ENCODE measurements around the gene KRR1.
"Not testable (repeated sequence)": the region's sequence is repeated elsewhere in the genome, so short reads cannot be mapped to it uniquely, and the experiment has no call there.

KRR1 gene

GRCh38 chr12:75474116-75474515 is 37.3 kb downstream of the KRR1 start:
- DNase-seq = no peak

GRCh38 chr12:75471902-75472890 is 39.2 kb downstream of the KRR1 start:
- DNase-seq = peak in 1 of 2 donors; percentile 9

DNA sequence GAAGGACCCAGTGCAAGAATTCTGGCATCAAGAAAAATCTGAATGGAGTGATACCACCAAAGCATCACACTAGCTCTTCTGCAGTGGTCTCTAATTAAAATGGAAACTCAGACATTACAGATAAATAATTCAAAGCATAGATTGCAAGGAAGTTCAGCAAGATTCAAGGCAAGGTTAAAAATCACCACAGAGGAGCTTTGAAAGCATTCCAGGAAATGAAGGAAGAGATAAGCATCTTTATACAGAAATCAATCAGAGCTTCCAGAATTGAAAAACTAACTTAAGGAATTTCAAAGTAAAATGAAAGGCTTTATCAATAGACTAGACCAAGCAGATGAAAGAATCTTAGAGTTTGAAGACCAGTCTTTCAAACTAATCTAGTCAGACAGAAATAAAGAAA is 51.2 kb downstream of the KRR1 start:
- no peak for DNase-seq

- no peak for DNase-seq
These were observed 51.7 kb downstream of the KRR1 start for GRCh38 chr12:75459755-75460154.

- not testable (repeated sequence) for DNase-seq
These were observed 53.5 kb downstream of the KRR1 start for GRCh38 chr12:75457866-75458265.

DNA sequence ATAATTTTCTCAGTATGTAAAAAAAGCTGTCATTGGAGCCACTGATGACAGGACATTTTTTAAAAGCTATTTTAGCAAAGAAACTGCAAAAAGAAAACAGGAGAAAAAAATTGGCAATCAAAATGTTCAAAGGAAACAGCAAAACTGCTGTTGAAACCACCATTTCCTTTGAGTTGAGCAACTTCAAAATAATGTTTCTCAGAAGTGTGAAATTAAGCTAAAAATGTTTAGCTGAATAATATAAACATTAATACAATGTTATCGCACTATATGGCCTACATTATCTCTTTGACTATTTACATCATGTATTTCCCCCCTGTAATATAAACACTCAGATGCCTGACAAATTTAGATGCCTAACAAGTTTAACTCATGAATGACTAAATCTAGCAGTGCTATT is 54.2 kb downstream of the KRR1 start:
- DNase-seq = no peak

DNA sequence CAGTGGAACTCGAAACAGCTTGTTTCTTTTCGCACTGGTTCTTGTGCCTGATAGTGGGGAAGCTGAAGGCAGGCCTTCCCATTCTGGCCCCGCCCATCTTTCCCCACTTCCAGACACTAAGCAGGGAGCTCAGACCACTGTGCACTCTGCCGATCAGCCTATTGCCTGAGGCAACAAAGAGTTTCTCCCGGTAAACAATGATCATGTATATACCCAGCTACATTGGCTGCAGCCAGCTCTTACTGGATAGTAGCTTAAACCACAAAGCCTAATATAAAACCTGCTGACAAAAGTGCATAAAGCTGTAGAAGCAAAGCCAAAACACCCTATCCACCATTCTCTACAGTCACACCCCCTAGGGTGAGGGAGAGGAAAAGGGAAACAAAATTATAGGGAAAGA is 55.6 kb downstream of the KRR1 start:
- no peak for DNase-seq

DNA sequence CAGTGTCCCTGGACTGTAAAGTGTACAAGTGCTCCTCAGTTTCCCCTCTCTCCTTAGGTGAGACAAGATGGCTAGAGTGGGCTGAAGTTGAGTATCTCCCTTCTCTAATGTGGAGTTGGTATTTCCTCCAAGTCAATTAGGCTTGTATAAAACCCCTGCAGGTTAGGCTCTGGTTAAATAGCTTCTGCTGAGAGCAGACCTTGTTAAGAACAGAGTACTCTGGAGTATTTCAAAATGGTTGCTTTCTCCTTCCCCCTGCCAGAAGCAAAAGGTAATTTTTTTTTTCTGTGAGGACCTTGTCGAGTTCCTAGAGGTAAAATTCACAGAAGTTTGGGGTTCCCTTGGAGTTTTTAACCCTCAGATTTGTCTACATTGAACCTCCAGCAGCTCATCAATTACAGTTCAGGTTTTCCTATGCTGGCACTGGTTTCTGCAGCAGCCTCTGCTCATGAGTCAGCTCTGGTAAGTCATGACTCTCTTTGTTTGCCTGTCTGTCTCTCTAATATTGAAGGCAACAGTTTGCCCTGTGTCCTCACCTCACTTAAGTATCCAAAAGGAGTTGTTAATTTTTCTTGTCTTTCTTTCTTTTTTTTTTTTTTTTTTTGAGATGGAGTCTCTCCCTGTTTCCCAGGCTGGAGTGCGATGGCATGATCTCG is 58.6 kb downstream of the KRR1 start:
- DNase-seq = no peak

DNA sequence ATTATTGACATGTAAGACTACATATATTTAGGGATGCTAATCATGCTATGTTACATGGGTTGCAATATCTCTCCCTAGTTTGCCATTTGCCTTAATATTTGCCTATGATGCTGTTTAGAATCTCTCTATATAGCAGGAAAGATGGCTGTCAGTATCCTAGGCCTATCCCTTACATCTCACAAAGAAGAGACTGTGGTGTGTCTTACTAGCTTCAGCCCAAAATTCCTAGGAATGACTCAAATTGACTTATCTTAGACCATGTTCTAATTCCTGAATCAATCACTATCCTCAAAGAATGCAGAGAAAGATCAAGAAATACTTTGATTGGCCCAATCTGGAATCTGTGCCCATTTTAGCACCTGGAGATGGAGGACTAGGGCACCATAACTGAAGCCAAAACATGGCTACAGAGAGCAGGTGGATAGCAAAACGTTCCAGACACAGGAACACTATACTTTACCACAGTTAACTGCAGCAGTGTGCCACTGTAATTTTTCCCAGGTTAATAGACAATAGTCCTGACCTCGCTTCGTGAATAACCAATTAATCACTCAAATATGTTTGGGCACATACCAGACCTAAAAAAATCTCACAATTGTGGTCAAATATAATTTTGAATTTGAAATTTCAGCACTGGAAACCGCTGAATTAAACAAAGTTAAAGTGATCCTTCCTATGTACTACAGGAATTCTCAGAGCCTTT is 63.6 kb downstream of the KRR1 start:
- DNase-seq = no peak

- no peak for DNase-seq
These were observed 64.6 kb downstream of the KRR1 start for GRCh38 chr12:75446857-75447256.

DNA sequence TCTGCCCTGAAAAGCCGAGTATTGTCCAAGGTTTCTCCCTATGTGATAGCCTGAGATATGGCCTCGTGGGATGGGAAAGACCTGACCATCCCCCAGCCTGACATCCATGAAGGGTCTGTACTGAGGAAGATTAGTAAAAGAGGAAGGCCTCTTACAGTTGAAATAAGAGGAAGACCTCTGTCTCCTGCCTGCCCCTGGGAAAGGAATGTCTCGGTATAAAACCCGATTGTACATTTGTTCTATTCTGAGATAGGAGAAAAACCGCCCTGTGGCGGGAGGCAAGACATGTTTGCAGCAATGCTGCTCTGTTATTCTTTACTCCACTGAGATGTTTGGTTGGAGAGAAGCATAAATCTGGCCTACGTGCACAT is 66.3 kb downstream of the KRR1 start:
- not testable (repeated sequence) for DNase-seq

- DNase-seq = no peak
These were observed 66.8 kb downstream of the KRR1 start for GRCh38 chr12:75444429-75445136.

DNA sequence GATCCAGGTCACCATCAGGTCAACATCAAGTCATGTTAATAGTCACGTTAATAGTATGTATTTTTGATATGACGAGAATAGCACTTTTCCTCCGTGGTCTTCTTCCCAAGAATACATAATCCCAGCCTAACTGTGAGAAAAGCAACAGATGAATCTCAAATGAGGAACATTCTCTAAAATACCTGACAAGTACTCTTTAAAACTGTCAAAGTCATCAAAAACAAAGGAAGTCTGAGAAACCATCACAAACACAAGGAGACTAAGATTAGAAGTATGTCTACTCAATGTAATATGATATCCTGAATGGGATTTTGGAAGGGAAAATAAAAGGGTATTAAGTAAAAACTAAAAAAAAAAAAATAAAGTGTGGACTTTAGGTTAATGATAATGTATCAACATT is 67.7 kb downstream of the KRR1 start:
- DNase-seq = no peak

DNA sequence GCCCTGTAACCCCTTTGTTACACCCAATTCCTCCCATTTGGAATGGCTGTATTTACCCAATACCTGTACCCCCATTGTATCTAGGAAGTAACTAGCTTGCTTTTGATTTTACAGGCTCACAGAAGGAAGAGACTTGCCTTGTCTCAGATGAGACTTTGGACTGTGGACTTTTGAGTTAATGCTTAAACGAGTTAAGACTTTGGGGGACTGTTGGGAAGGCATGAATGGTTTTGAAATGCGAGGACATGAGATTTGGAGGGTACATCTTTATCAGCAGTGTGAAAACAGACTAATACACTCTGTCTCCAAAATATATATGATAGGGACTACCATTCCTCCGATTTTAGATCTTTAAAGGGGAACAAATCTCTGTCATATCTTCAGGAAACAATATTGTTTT is 69.0 kb downstream of the KRR1 start:
- not testable (repeated sequence) for DNase-seq

- DNase-seq = not testable (repeated sequence)
These were observed 69.5 kb downstream of the KRR1 start for GRCh38 chr12:75441687-75442449.
